HepG2 (cell line): ENCODE results near the gene OLR1. TPM values are rescaled to one million over a fixed set of nuclear protein-coding genes. Genes with fewer than 3 reads are reported as not detected.

Experiments
- ATAC-seq: fragments of 200-7000 bp; cut with Tn5 transposase; 3 replicates; pipeline ENCODE4 v1.9.1; 2020; ENCODE audit warnings: mild to moderate bottlenecking, moderate library complexity
- BruUV-seq: library from RNA; stranded (reverse); fragments of 400-500 nt; replicated peaks from 2 replicates; lab custom pipeline; 2021; lab: Mats Ljungman, UMichigan
- CTCF ChIA-PET: fragments of 300-600 bp; formaldehyde crosslinking; extraction: SDS; loops from one replicate; lab custom pipeline; 2021; ENCODE audit warnings: low total read pairs, inconsistent platforms, low intra/inter-chr PET ratio; lab: Yijun Ruan, JAX
- POLR2A ChIA-PET: fragments of 350-600 bp; sonication (Branson Sonifier 250); formaldehyde crosslinking; loops from one replicate; lab custom pipeline; 2020; ENCODE audit warnings: antibody characterized with exemption, inconsistent platforms; lab: Yijun Ruan, JAX
- DNase-seq: peaks from one replicate; pipeline ENCODE4 v3.0.0-alpha.2; 2015; ENCODE audit warnings: low spot score
- FAIRE-seq: peaks from 3 replicates; lab custom pipeline; 2011; peaks lifted over from hg19 to GRCh38; lab: Jason Lieb, UNC
- H2AFZ ChIP-seq: one replicate; pipeline ENCODE4 v1.6.1; 2011; ENCODE audit warnings: low read length, inconsistent platforms
- H3K27ac ChIP-seq: fragments of 300-600 bp; 3 replicates; pipeline ENCODE4 v1.8.0; 2011; ENCODE audit warnings: mixed run types, mild to moderate bottlenecking, mixed read lengths, low read length, inconsistent platforms; ENCODE audit not compliant: insufficient read depth; ENCODE audit errors: extremely low read length
- H3K27me3 ChIP-seq, 2 experiments: fragments of 200-600 bp in 1 of 2; 2 replicates in 1 of 2; 3 replicates in 1 of 2; pipeline versions ENCODE4 v1.6.0 to v1.8.0; 2011; ENCODE audit warnings: low read length in 2 of 2, mild to moderate bottlenecking in 2 of 2, moderate library complexity in 2 of 2, inconsistent platforms in 1 of 2; ENCODE audit not compliant: insufficient read depth in 2 of 2, control insufficient read depth in 1 of 2
- H3K36me3 ChIP-seq, 2 experiments: fragments of 200-600 bp in 1 of 2; replicated peaks in 1 of 2; 2 replicates in 1 of 2; 3 replicates in 1 of 2; pipeline versions ENCODE4 v1.5.1 to v1.8.0; 2011; ENCODE audit warnings: low read length in 2 of 2, inconsistent platforms in 1 of 2; ENCODE audit not compliant: insufficient read depth in 2 of 2, control insufficient read depth in 1 of 2
- H3K4me1 ChIP-seq: 2 replicates; pipeline ENCODE4 v1.5.1; 2012; ENCODE audit warnings: low read length, inconsistent platforms; ENCODE audit not compliant: insufficient read depth
- H3K4me2 ChIP-seq: 2 replicates; pipeline ENCODE4 v1.6.0; 2011; ENCODE audit warnings: low read depth, low read length, inconsistent platforms
- H3K4me3 ChIP-seq, 3 experiments: fragments of 200-600 bp in 1 of 3; sonication (generic), shearing (Covaris generic) in 1 of 3; replicated peaks in 1 of 3; 2 replicates each; pipeline ENCODE4 v1.5.1; 2011 to 2016; ENCODE audit warnings: low read length in 3 of 3, inconsistent platforms in 2 of 3, low read depth in 2 of 3, mild to moderate bottlenecking in 2 of 3, control low read depth in 1 of 3, mixed read lengths in 1 of 3; ENCODE audit not compliant: insufficient read depth in 1 of 3
- H3K79me2 ChIP-seq: one replicate; pipeline ENCODE4 v1.6.1; 2011; ENCODE audit warnings: low read length, inconsistent platforms; ENCODE audit not compliant: insufficient read depth
- H3K9ac ChIP-seq: 2 replicates; pipeline ENCODE4 v1.6.0; 2011; ENCODE audit warnings: mild to moderate bottlenecking, low read depth, low read length, inconsistent platforms; ENCODE audit not compliant: insufficient read depth
- H3K9me3 ChIP-seq: 2 replicates; pipeline ENCODE4 v1.5.1; 2012; ENCODE audit warnings: mild to moderate bottlenecking, low read length
- H4K20me1 ChIP-seq: 2 replicates; pipeline ENCODE4 v1.6.0; 2011; ENCODE audit warnings: inconsistent platforms, mild to moderate bottlenecking, low read length, moderate library complexity; ENCODE audit not compliant: insufficient read depth
- ATAD3A ChIP-seq: sonication (generic); formaldehyde crosslinking; IDR thresholded peaks from 2 replicates; pipeline ENCODE4 v1.4.0; 2020; ENCODE audit warnings: missing genetic modification reagents
- CENPX ChIP-seq: sonication (generic); formaldehyde crosslinking; IDR thresholded peaks from 2 replicates; pipeline ENCODE4 v1.9.0; 2021; ENCODE audit warnings: mild to moderate bottlenecking, missing genetic modification reagents, moderate library complexity
- GATAD2A ChIP-seq: IDR thresholded peaks from 2 replicates; pipeline ENCODE4 v1.6.1; 2016
- NKX3-1 ChIP-seq: sonication (generic); formaldehyde crosslinking; IDR thresholded peaks from 2 replicates; pipeline ENCODE4 v1.5.0; 2020; ENCODE audit warnings: missing genetic modification reagents
- NR2C2 ChIP-seq: sonication (generic); formaldehyde crosslinking; IDR thresholded peaks from 2 replicates; pipeline ENCODE4 v1.4.0; 2020; ENCODE audit warnings: missing genetic modification reagents, mild to moderate bottlenecking, moderate library complexity, borderline replicate concordance
- RFX3 ChIP-seq: IDR thresholded peaks from 2 replicates; pipeline ENCODE4 v1.6.1; 2016; ENCODE audit warnings: missing biosample characterization, missing genetic modification reagents
- TSC22D2 ChIP-seq: sonication (generic); formaldehyde crosslinking; IDR thresholded peaks from 2 replicates; pipeline ENCODE4 v1.5.1; 2020; ENCODE audit warnings: missing genetic modification reagents, mild to moderate bottlenecking, borderline replicate concordance
- ZBTB42 ChIP-seq: sonication (generic); formaldehyde crosslinking; IDR thresholded peaks from 2 replicates; pipeline ENCODE4 v1.5.0; 2020; ENCODE audit warnings: mild to moderate bottlenecking, missing genetic modification reagents
- ZSCAN9 ChIP-seq: IDR thresholded peaks from 2 replicates; pipeline ENCODE4 v1.6.1; 2016; ENCODE audit warnings: borderline replicate concordance
- WGBS: methylation state at CpG from one replicate; pipeline ENCODE4 v1.1.6; 2017; ENCODE audit warnings: low lambda C conversion rate; 5-methylcytosine and 5-hydroxymethylcytosine counted together
- in situ Hi-C: cut with HindIII; loops from 2 replicates; pipeline ENCODE4 v1.10.0; 2017; ENCODE audit warnings: low pct_unique_long_range_greater_than_20kb; ENCODE audit not compliant: extremely low pct_ligation_motif_present
- intact Hi-C: fragments of 100-400 bp; cut with micrococcal nuclease; formaldehyde crosslinking; loops from one replicate; pipeline ENCODE4 v1.10.0; 2022; ENCODE audit not compliant: unreplicated experiment
- polyA plus RNA-seq, 8 experiments: library from polyadenylated mRNA; depleted of rRNA in 3 of 8; stranded (reverse) in 7 of 8; unstranded in 1 of 8; fragments of >200 nt; fragmentation: Illumina TruSeq in 4 of 8; extraction: Trizol in 4 of 8; gene quantifications; 2 replicates each; pipeline versions ENCODE4 v1.2.1 to v1.2.3, GENCODE V29; 2011 to 2016; ENCODE audit warnings: low read depth in 4 of 8, missing spikeins in 1 of 8, mixed read lengths in 1 of 8; ENCODE audit not compliant: insufficient read depth in 1 of 8
- total RNA-seq, 5 experiments: library from RNA; depleted of rRNA; stranded (reverse); fragments of >200 nt; fragmentation: Illumina TruSeq; extraction: Trizol; gene quantifications; 2 replicates each; pipeline ENCODE4 v1.2.3, GENCODE V29; 2016; ENCODE audit warnings: low read depth in 1 of 5
- TF ChIP-seq, protein P1 (sequence below): sonication (generic); formaldehyde crosslinking; IDR thresholded peaks from 2 replicates; pipeline ENCODE4 v1.4.0; 2020; ENCODE audit warnings: missing genetic modification reagents, borderline replicate concordance
- TF ChIP-seq, protein P2 (sequence below): sonication (generic); formaldehyde crosslinking; IDR thresholded peaks from 2 replicates; pipeline ENCODE4 v1.9.0; 2021; ENCODE audit warnings: mild to moderate bottlenecking, missing genetic modification reagents
- TF ChIP-seq, protein P3 (sequence below): sonication (generic); formaldehyde crosslinking; IDR thresholded peaks from 2 replicates; pipeline ENCODE4 v1.4.0; 2020; ENCODE audit warnings: missing genetic modification reagents
- TF ChIP-seq, protein P4 (sequence below): sonication (generic); formaldehyde crosslinking; IDR thresholded peaks from 2 replicates; pipeline ENCODE4 v1.5.1; 2020; ENCODE audit warnings: mild to moderate bottlenecking, moderate library complexity, missing genetic modification reagents

OLR1 gene
- total and polyA plus RNA-seq, 2 of the 13 experiments (the other 11 are each of a cell fraction or from before 2014, with no cell fraction given) = not detected

DNA sequence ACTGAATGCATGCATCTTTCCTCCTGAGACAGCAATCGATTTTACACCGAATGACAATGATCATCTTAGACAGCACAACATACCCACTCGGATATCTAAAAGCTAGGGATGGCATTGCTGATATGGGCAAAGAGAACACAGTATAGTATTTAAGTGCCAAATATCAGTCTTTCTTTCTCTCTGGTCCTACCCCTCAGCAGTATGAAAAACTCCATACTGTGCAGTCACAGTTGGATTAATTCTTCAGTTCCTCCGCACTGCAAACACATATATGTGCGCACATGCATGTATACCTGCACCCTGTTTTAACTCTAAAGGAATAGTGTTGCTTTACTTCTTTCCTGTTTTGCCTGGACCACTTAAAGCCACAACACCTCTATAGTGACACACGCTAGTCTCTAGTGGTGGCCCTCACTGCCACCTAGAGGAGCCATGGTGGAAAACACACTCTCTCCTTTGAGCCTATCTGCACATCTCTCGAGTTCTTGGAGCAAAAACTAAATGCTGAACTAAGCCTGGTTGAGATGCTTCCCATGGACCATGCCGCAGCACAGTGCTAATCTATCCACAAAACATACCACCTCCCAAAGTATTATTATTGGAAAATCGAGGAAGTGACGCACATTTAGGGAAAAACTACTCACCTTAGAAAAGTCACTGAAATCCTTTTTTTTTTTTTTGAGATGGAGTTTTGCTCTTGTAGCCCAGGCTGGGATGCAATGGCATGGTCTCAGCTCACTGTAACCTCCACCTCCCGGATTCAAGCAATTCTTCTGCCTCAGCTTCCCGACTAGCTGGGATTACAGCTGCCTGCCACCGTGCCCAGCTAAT is 18.8 kb upstream of the OLR1 start (continued):
- TF ChIP-seq NKX3-1 = no peak

DNA sequence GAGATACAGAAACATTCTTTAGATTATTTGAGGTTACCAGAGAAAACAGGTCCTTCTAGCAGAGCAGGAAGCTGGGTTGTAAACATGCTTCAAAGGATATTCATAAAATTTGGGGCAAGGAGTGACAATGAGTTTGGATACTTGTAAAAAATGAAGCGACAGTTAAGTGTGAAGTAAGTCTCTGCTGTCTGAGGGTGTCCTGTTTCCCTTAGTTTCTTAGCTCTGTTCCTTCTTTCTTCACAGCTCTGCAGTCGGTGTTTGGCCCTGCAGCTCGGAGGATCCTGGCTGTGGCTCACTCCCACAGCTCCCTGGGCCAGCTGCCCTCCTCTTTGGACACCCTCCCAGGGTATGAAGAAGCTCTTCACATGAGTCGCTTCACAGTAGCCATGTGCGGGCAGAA is 17.7 kb upstream of the OLR1 start:
- POLR2A ChIA-PET = no interaction called here
- Histone ChIP-seq H4K20me1 (no peaks in the 10 kb centered on the region), H3K36me3 (no peaks in the 10 kb centered on the region), H3K27me3 (no peaks in the 10 kb centered on the region; a peak in 2 of 5 replicates), H3K79me2 (no peaks in the 10 kb centered on the region), H3K4me3 (no peak overlapping the region), H3K4me2 (no peak overlapping the region), H3K9ac (no peak overlapping the region), H2AFZ (no peak overlapping the region), H3K27ac (no peak overlapping the region), H3K9me3 (no peaks in the 10 kb centered on the region), H3K4me1 (no peaks in the 10 kb centered on the region)
- intact Hi-C loops = loop anchor here (2.0 kb wide), 1 partner anchor 37 kb away; no protein-coding TSS in a partner anchor
- 32% methylated on average over 5 of the region's 5 CpGs for WGBS
- FAIRE-seq (no peak), DNase-seq (no peak), ATAC-seq (no peak)
- no TSS peak for BruUV-seq
- CTCF ChIA-PET = no interaction called here
- in situ Hi-C loops = no loop called here
- no peak for TF ChIP-seq ATAD3A (CRISPR knock-in tag)
- no peak for TF ChIP-seq ZSCAN9
- TF ChIP-seq, protein P1, sequence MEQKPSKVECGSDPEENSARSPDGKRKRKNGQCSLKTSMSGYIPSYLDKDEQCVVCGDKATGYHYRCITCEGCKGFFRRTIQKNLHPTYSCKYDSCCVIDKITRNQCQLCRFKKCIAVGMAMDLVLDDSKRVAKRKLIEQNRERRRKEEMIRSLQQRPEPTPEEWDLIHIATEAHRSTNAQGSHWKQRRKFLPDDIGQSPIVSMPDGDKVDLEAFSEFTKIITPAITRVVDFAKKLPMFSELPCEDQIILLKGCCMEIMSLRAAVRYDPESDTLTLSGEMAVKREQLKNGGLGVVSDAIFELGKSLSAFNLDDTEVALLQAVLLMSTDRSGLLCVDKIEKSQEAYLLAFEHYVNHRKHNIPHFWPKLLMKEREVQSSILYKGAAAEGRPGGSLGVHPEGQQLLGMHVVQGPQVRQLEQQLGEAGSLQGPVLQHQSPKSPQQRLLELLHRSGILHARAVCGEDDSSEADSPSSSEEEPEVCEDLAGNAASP = no peak
- TF ChIP-seq NR2C2 (CRISPR knock-in tag) = no peak
- no peak for TF ChIP-seq CENPX (CRISPR knock-in tag)
- TF ChIP-seq ZBTB42 (CRISPR knock-in tag) = no peak
- TF ChIP-seq, protein P2, sequence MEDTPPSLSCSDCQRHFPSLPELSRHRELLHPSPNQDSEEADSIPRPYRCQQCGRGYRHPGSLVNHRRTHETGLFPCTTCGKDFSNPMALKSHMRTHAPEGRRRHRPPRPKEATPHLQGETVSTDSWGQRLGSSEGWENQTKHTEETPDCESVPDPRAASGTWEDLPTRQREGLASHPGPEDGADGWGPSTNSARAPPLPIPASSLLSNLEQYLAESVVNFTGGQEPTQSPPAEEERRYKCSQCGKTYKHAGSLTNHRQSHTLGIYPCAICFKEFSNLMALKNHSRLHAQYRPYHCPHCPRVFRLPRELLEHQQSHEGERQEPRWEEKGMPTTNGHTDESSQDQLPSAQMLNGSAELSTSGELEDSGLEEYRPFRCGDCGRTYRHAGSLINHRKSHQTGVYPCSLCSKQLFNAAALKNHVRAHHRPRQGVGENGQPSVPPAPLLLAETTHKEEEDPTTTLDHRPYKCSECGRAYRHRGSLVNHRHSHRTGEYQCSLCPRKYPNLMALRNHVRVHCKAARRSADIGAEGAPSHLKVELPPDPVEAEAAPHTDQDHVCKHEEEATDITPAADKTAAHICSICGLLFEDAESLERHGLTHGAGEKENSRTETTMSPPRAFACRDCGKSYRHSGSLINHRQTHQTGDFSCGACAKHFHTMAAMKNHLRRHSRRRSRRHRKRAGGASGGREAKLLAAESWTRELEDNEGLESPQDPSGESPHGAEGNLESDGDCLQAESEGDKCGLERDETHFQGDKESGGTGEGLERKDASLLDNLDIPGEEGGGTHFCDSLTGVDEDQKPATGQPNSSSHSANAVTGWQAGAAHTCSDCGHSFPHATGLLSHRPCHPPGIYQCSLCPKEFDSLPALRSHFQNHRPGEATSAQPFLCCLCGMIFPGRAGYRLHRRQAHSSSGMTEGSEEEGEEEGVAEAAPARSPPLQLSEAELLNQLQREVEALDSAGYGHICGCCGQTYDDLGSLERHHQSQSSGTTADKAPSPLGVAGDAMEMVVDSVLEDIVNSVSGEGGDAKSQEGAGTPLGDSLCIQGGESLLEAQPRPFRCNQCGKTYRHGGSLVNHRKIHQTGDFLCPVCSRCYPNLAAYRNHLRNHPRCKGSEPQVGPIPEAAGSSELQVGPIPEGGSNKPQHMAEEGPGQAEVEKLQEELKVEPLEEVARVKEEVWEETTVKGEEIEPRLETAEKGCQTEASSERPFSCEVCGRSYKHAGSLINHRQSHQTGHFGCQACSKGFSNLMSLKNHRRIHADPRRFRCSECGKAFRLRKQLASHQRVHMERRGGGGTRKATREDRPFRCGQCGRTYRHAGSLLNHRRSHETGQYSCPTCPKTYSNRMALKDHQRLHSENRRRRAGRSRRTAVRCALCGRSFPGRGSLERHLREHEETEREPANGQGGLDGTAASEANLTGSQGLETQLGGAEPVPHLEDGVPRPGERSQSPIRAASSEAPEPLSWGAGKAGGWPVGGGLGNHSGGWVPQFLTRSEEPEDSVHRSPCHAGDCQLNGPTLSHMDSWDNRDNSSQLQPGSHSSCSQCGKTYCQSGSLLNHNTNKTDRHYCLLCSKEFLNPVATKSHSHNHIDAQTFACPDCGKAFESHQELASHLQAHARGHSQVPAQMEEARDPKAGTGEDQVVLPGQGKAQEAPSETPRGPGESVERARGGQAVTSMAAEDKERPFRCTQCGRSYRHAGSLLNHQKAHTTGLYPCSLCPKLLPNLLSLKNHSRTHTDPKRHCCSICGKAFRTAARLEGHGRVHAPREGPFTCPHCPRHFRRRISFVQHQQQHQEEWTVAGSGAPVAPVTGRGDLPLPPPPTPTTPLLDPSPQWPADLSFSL (CRISPR knock-in tag) = no peak
- TF ChIP-seq, protein P3, sequence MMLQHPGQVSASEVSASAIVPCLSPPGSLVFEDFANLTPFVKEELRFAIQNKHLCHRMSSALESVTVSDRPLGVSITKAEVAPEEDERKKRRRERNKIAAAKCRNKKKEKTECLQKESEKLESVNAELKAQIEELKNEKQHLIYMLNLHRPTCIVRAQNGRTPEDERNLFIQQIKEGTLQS (CRISPR knock-in tag) = no peak
- no peak for TF ChIP-seq RFX3 (CRISPR knock-in tag)
- no peak for TF ChIP-seq TSC22D2 (CRISPR knock-in tag)
- TF ChIP-seq GATAD2A (CRISPR knock-in tag) = no peak
- TF ChIP-seq, protein P4, sequence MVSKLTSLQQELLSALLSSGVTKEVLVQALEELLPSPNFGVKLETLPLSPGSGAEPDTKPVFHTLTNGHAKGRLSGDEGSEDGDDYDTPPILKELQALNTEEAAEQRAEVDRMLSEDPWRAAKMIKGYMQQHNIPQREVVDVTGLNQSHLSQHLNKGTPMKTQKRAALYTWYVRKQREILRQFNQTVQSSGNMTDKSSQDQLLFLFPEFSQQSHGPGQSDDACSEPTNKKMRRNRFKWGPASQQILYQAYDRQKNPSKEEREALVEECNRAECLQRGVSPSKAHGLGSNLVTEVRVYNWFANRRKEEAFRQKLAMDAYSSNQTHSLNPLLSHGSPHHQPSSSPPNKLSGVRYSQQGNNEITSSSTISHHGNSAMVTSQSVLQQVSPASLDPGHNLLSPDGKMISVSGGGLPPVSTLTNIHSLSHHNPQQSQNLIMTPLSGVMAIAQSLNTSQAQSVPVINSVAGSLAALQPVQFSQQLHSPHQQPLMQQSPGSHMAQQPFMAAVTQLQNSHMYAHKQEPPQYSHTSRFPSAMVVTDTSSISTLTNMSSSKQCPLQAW (CRISPR knock-in tag) = no peak
